HG02763 (cell line): ENCODE data around the gene NUP153.
"Not testable (repeated sequence)": the region's sequence is repeated elsewhere in the genome, so short reads cannot be mapped to it uniquely, and the experiment has no call there.

Source experiments
- ATAC-seq: cut with Tn5 transposase; IDR thresholded peaks from one replicate; pipeline ENCODE4 v1.9.1; 2021; ENCODE audit warnings: mild to moderate bottlenecking, moderate library complexity; ENCODE audit not compliant: unreplicated experiment

Gene NUP153

DNA sequence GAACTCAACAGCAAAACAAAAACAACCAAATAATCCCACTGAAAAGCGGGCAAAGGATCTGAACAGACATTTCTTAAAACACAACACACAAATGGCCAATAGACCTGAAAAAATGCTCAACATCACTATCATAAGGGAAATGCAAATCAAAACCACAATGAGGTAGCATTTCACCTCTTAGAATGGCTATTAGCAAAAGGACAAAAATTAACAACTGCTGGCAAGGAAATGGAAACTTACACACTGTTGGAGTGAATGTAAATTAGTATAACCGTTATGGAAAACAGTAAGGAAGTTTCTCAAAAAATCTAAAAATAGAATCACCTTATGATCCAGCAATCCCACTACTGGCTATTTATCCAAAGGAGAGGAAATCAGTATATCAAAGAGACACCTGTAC lies 85.7 kb downstream of the NUP153 start:
- ATAC-seq = peak; percentile 72

DNA sequence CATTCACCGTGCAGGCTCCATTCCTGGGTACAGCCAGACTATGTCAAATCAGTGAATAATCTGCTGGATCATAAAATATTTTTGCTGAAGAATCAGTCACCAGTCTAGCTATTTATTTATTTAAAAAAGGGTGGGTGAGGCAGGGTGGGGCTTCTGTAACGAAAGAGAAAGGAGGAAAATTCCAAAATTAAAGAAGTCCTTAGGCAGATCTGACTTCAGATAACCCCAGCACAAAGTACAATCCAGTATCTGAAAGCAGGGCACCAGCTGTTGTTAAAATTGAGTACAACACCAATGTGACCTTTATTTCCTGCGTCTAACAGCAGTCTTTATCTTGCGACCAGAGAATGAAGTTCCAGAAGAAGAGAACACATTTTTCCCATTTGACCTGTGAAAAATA lies 90.9 kb downstream of the NUP153 start:
- no peak for ATAC-seq

DNA sequence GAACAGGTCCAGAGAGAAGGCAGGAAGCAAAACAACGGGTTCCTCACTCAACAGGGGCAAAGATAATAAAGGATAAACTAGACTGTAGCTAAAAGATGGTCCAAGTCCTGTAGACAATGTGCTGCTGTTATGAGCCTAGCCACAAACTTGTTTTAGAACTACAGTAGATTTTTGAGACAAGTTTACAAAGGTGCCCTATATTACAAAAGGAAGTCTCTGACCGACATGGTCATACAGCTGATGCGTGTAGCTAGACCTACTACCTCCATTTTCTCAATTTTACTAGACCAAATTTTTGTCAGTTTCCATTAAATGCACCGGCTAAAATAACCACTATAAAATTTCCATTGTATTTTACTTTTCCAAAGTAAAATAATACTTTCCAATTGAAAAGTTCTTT lies 94.7 kb downstream of the NUP153 start:
- ATAC-seq = no peak

DNA sequence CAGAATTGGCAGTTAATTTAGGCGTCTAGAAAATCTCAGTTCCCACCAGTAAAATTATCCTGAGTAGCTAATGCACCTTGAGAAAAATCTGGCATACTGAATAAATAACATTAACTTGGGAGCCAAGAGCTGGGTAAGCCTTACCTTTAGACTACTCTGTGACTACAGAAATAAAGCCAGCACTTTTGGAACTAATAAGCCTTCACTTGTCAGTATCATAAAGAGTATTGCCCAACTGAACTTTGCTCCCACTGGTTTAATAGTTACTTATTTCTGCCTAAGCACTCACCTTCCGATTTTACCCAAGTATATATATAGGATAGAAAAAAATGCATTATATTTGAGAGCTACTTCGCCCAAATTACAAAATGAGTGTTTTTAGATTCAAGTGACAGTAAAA lies 95.9 kb downstream of the NUP153 start:
- ATAC-seq = no peak

DNA sequence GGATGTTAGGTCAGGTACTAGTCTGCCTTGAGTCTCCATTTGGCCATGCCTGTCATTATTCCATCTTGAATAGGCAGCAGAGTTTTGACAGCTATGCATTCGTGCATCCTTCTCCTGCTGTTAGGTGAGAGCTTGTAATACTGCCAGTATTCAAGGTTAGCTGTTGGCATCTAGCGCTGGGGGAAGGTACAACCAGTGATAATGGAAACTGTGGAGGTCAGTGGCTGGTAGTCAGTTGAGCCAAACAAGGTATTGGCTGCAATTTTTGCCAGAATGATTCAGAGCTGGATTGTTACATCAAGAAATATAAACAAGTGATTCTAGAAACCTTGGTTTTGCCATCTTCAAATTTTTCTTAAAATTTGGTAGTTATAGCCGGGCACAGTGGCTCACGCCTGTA lies 100.1 kb downstream of the NUP153 start:
- ATAC-seq = no peak

DNA sequence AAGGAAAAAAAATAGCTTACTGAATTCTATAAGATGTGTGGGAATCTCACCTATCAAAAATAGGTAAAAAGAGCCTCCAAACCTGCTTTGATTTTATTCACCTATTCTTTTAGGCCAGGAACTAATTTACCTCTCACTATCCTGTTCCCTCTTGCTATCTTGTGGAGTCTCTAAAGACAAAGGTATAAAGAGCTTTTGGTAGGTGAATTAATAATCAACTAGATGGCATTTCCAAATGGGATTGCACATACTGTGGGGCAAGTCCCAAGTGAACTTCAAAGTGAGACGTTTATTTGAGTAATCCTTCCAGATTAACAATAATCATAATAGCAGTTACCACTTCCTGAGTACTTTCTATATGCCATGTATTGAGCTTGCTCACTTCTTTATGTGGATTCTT lies 103.8 kb downstream of the NUP153 start:
- ATAC-seq = no peak

DNA sequence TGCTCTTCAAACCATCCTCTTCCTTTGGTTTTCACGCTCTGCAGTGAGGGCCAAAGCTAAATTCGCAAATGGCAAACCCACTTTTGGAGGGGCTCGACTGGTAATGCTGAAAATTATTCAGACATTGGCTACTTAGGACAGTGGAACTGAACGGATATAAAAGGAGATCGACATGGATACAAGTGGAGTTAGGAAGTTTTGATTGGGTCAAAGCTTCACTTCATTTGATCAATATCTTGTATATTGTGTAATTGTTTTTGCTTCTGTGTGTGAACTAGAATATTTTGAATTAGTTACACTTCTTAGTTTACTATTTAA lies 105.4 kb downstream of the NUP153 start:
- ATAC-seq = no peak

DNA sequence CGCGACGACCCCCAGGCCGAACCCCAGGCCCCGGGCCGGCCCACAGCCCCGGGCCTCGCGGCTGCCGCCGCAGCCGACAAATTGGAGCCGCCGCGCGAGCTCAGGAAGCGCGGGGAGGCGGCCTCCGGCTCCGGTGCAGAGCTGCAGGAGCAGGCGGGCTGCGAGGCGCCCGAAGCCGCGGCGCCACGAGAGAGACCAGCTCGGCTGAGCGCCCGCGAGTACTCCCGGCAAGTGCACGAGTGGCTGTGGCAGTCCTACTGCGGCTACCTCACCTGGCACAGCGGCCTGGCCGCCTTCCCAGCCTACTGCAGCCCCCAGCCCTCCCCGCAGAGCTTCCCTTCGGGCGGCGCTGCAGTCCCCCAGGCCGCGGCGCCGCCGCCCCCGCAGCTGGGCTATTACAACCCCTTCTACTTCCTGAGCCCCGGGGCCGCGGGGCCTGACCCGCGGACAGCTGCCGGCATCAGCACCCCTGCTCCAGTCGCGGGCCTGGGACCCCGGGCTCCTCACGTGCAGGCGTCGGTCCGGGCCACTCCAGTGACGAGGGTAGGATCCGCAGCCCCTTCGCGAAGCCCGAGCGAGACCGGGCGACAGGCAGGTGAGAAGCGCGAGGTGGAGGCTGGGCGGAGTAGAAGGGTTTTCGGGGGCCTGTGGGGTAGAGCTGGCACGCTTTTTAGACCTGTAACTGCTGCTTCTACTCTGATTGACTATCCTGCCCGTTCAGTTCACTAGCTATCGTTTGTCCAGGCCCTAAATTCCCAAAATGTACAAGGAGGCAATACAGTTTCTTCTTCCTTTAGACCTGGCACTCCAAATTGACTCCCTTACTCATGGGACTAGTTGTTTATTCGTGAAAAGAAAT lies 106.0 kb downstream of the NUP153 start:
- ATAC-seq = peak; percentile 43

DNA sequence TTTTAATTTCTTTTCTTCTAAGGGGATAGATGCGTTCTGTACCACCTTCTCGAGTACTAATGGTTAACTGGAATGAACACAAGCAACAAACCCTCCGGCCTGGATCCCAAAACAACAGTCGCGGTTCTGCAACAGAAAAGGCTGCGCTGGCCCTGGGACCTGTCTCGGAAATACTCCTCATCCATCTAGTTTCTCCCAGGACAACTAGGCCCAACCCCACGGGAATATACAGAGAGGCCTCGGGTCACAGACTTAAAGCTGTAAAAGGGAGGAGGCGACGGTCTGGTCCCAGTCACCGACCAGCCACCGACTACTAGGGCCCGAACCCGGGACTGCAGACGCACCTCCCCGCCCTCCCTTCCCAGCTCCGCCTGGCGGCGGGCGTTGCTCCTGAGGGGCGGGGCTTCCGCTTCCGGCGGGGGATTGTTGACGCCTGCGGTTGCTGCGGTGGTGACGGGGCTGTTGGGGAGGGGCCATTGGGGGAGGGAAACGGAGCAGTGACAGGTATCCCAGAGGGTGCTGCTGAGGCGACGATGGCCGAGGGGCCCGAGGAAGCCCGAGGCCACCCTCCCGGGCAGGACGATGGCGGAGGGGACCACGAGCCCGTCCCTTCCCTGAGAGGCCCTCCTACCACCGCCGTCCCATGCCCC lies 106.7 kb downstream of the NUP153 start, which contains the start of gene FAM8A1:
FAM8A1 (plus strand) TSS at position 426 of the 650 bp plus-strand sequence; CDS start at position 534, 108 bp downstream.
- ATAC-seq = peak; percentile 90

DNA sequence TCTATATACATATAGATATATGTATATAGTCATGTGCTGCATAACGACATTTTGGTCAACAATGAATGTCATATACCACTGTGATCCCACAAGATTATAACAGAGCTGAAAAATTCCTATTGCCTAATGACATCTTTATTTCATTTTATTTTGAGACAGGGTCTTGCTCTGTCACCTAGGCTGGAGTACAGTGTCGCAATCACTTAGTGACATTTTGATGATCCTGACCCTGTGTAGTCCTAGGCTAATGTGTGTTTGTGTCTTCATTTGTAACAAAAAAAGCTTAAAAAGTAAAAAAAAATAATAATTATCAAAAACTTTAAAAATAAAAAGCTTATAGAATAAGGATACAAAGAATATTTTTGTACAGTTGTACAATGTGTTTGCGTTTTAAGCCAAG lies 110.6 kb downstream of the NUP153 start:
- no peak for ATAC-seq

DNA sequence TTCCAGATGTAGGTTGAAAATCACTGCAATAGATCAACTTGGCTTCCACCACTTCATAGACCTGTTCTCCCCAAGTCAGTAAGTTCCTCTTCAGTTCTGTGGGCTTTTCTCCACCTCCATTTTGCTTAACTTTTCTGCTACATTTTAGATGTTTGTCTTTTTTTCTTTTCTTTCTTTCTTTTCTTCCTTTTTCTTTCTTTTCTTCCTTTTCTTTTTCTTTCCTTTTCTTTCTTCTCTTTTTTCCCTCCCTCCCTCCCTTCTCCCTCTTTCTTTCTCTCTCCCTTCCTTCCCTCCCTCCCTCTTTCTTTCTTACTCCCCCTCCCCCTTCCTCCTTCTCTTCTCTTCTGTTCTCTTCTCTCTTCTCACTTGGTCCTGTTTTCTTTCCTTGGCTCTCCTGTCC lies 113.5 kb downstream of the NUP153 start:
- ATAC-seq = no peak

DNA sequence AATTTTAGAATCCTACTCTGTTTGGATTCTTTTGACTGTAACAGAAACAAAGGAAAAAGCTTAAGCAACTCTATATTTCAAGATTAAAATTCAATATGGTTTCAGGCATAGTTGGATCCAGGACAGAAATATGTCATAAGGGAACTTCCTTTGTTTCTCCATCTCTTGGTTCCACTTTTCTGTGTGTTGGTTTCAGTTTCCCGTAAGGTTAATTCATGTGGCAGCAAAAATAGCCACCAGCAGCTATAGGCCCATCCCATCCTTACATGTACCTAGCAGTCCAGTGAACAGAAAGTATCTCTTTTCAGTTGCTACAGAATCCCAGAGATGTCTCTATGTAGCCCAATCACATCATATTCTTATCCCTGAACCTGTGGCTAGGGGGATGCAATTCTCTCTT lies 115.4 kb downstream of the NUP153 start:
- no peak for ATAC-seq

DNA sequence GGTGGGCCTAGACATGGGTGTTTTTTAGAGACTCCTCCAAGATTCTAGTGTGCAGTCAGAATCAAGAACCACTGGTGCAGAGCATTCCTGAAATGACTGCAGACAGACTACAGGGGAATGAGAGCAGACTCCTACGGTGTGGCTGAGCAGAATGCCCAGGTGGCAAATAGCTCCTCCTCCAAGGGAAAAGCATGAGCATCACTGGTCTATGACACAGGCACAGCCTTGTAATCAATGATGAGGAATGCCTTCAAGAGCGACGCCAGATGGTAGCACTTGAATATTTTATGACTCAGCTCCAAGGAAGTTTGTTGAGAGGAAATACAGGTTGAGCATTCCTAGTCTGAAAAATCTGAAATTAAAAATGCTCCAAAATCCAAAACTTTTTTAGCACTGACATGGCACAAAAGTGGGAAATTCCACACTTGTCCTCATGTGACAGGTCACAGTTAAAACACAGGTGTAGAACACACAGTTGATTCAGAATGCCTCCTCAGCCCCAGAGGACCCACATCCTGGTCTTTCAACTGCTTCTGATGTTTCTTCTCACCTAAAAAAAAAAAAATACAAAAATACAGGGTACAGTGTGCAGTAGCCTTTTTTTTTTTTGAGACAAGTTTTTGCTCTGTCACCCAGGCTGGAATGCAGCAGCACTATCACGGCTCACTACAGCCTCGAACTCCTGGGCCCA lies 117.2 kb downstream of the NUP153 start:
- ATAC-seq = no peak

DNA sequence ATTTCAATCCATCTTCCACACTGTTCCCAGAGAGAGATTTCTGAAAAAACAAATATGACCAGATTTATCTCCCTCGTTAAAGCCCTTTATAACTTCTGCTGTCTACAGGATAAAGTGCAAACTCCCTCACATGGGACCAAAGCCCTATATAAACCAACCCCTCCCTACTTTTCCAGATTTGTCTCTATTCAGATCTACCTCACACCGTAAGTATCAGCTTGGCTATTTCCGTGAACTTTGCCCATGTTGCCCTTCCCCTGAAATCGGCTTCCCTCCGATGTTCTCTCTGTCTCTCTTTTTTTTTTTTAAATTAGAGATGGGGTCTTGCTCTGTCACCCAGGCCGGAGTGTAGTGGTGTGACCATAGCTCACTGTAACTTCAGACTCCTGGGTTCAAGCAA lies 118.7 kb downstream of the NUP153 start:
- no peak for ATAC-seq

DNA sequence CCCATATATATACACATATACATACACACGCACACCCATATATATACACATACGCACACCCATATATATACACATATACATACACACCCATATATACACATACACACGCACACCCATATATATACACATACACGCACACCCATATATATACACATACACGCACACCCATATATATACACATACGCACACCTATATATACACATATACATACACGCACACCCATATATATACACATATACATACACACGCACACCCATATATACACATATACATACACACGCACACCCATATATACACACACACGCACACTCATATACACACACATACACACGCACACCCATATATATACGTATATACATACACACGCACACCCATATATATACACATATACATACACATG lies 120.1 kb downstream of the NUP153 start:
- ATAC-seq = not testable (repeated sequence)

DNA sequence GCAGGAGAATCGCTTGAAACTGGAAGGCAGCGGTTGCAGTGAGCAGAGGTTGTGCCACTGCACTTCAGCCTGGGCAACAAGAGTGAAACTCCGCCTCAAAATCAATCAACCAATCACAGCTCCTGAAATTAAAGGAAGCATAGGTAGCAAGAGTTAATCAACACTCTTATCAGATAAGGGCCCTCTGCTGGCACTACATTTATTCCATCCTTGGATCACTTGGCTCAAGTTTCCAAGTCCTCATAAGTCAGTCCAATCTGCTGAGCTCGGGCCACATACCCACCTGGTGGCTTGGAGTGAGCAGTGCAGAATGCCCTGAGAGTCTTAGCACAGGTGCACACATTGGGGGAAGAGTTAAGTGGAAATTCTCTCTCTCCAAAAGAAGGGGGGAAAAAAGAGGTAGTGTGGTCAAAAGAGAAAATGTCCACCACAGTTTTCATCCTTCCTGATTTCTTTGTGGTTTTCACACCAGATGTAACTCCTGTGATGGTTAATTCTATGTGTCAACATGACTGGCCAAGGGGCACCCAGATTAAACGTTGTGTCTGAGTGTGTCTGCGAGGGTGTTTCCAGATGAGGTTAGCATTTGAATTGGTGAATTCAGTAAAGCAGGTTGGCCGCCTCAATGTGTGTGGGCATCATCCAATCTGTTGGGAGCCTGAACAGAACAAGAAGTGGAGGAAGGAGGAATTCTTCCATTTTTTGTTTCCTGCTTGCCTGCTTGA lies 120.8 kb downstream of the NUP153 start:
- ATAC-seq = no peak

DNA sequence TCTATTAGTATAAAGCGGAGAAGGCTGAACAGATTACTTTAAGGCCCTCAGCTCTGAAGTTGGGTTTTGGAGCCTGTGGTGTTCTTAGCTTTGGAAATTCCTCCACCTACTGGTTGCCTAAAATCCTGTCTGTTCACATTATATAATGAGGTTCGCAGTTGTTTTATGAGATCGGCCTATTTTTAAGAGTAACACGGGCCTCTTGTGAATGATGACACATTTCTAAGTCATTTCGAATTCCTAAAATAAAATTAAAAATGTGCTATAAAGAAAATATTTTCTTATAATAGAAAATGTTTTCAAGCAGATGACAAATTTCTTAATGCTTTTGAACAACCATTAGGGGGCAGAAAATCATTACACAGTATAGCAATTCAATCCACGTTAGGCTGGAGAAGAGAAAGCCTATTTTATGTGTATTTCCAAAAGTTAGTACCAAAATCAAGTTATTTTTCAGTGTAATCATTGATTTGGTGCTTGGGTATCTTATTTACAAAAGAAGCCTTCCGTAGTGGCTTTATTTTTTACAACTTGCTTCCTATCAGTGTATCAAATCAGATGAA lies 122.4 kb downstream of the NUP153 start:
- peak; percentile 46 for ATAC-seq

DNA sequence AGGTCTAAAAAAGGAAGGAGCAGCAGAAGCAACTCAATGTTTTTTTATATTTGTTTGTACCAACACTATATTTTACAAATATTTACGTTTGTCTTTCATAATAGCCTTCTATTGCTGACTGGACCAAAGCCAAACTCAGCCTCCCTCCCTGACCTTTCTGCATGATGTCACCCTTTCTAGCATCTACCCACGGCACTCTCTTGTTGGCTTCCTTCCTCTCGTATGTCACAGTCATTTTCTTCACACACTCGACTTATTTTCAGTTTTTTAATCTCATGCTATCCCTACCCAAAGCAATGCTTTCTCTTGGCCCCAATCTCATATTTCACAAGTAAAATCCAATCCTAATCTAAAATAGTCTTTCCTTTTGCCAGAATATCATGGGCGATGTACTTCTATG lies 122.9 kb downstream of the NUP153 start:
- ATAC-seq = no peak

DNA sequence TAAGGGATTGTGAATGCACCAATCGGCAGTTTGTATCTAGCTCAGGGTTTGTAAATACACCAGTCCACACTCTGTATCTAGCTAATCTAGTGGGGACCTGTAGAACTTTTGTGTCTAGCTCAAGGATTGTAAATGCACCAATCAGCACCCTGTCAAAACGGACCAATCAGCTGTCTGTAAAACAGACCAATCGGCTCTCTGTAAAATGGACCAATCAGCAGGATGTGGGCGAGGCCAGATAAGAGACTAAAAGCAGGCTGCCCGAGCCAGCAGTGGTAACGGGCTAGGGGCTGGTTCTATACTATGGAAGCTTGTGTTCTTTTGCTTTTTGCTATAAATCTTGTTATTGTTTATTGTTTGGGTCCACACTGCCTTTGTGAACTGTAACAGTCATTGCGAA lies 125.4 kb downstream of the NUP153 start:
- not testable (repeated sequence) for ATAC-seq

DNA sequence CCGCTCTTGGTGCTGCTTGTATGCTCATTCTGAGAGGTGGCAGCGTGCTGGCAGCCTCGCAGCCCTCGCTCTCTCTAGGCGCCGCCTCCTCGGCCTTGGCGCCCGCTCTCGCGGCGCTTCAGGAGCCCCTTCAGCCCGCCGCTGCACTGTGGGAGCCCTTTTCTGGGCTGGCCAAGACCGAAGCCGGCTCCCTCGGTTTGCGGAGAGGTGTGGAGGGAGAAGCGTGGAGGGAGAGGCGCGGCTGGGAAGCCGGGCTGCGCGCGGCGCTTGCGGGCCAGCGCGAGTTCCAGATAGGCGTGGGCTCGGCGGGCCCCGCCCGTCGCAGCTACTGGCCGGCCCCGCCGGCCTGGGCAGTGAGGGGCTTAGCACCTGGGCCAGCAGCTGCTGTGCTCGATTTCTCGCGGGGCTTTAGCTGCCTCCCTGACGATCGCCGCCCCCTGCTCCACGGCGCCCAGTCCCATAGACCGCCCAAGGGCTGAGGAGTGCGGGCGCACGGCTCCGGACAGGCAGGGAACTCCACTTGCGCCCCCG lies 126.1 kb downstream of the NUP153 start:
- no peak for ATAC-seq

DNA sequence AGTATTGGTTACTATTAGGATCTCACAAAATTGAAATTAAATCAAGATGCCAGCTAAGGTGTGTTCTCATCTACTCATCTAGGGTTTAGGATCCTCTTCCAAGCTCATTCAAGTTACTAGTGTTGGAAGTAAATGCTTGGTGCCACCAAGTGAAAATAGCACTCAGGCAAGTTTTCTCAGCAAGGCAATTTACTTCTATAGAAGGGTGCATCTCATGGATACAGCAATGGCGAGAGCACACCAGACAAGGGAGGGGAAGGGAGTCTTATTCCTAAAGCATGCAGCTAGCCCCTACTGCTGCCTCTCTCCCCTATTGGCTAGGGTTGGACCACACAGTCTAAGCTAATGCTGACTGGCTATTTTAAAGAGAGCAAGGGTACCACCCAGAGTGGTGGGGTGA lies 129.7 kb downstream of the NUP153 start:
- ATAC-seq = no peak
